ENCODE data around the gene PRTFDC1. TPM values are rescaled to one million over a fixed set of nuclear protein-coding genes. Genes with fewer than 3 reads are reported as not detected.

Gene PRTFDC1
- total RNA-seq = 0.21 and 0.50 TPM in 2 replicates

GRCh38 chr10:24952143-24952706 lies at the start of gene PRTFDC1:
TSS of gene PRTFDC1 (minus strand) at chr10:24952606. CDS start at chr10:24952575, 31 bp downstream.
- Mint-ChIP-seq H3K9me3 (no peaks in the 10 kb centered on the region), H3K4me1 (peaks cover 21% of the 10 kb centered on the region), H3K4me3 (peak within 1 kb of the TSS; percentile 78), H3K27ac (peak within 1 kb of the TSS; percentile 82), H3K36me3 (ENCODE audit: low read depth) (no peaks in the 10 kb centered on the region), H3K27me3 (peaks cover 2% of the 10 kb centered on the region)
- intact Hi-C loops (cut with micrococcal nuclease) = loop anchor here (2.0 to 10.0 kb wide), 4 partner anchors 50 to 310 kb away; partner anchors contain the start of genes ENKUR and THNSL1
- peak; percentile 69 for DNase-seq

- no peak overlapping the region for H3K27ac Mint-ChIP-seq
- no peaks in the 10 kb centered on the region for H3K4me1 Mint-ChIP-seq
- H3K9me3 Mint-ChIP-seq = peaks cover 8% of the 10 kb centered on the region
- no peak for DNase-seq
- peaks cover 25% of the 10 kb centered on the region for H3K27me3 Mint-ChIP-seq
- H3K4me3 Mint-ChIP-seq = no peak overlapping the region
- intact Hi-C loops (cut with micrococcal nuclease) = no loop called here
- no peaks in the 10 kb centered on the region for H3K36me3 Mint-ChIP-seq (ENCODE audit: low read depth)
These were observed 45.6 kb upstream of the PRTFDC1 start for GRCh38 chr10:24998044-24998443.

GRCh38 chr10:24995072-24995471 lies 42.7 kb upstream of the PRTFDC1 start:
- Mint-ChIP-seq H3K4me1 (no peaks in the 10 kb centered on the region), H3K27ac (no peak overlapping the region), H3K9me3 (peaks cover 4% of the 10 kb centered on the region), H3K36me3 (ENCODE audit: low read depth) (no peaks in the 10 kb centered on the region), H3K27me3 (peaks cover 16% of the 10 kb centered on the region), H3K4me3 (no peak overlapping the region)
- DNase-seq = no peak
- intact Hi-C loops (cut with micrococcal nuclease) = no loop called here

GRCh38 chr10:24993237-24993958 lies 41.0 kb upstream of the PRTFDC1 start:
- Mint-ChIP-seq H3K4me3 (no peak overlapping the region), H3K36me3 (ENCODE audit: low read depth) (no peaks in the 10 kb centered on the region), H3K9me3 (no peaks in the 10 kb centered on the region), H3K27me3 (peaks cover 14% of the 10 kb centered on the region), H3K27ac (no peak overlapping the region), H3K4me1 (no peaks in the 10 kb centered on the region)
- no peak for DNase-seq
- intact Hi-C loops (cut with micrococcal nuclease) = no loop called here

- intact Hi-C loops (cut with micrococcal nuclease) = no loop called here
- DNase-seq = no peak
- Mint-ChIP-seq H3K36me3 (ENCODE audit: low read depth) (no peaks in the 10 kb centered on the region), H3K4me3 (no peak overlapping the region), H3K4me1 (no peaks in the 10 kb centered on the region), H3K9me3 (no peaks in the 10 kb centered on the region), H3K27me3 (peaks cover 12% of the 10 kb centered on the region), H3K27ac (no peak overlapping the region)
These were observed 40.2 kb upstream of the PRTFDC1 start for GRCh38 chr10:24992512-24993133.

- peaks cover 10% of the 10 kb centered on the region for H3K27me3 Mint-ChIP-seq
- intact Hi-C loops (cut with micrococcal nuclease) = no loop called here
- no peak for DNase-seq
- H3K36me3 Mint-ChIP-seq (ENCODE audit: low read depth) = no peaks in the 10 kb centered on the region
- no peak overlapping the region for H3K4me3 Mint-ChIP-seq
- no peaks in the 10 kb centered on the region for H3K4me1 Mint-ChIP-seq
- no peak overlapping the region for H3K27ac Mint-ChIP-seq
- H3K9me3 Mint-ChIP-seq = no peaks in the 10 kb centered on the region
These were observed 38.9 kb upstream of the PRTFDC1 start for GRCh38 chr10:24991298-24991697.

GRCh38 chr10:24989867-24990266 lies 37.5 kb upstream of the PRTFDC1 start:
- DNase-seq = no peak
- H3K27me3 Mint-ChIP-seq = peaks cover 10% of the 10 kb centered on the region
- H3K27ac Mint-ChIP-seq = no peak overlapping the region
- peaks cover 3% of the 10 kb centered on the region for H3K4me1 Mint-ChIP-seq
- H3K36me3 Mint-ChIP-seq (ENCODE audit: low read depth) = no peaks in the 10 kb centered on the region
- no peak overlapping the region for H3K4me3 Mint-ChIP-seq
- intact Hi-C loops (cut with micrococcal nuclease) = no loop called here
- no peaks in the 10 kb centered on the region for H3K9me3 Mint-ChIP-seq

- Mint-ChIP-seq H3K4me3 (no peak overlapping the region), H3K27me3 (peaks cover 9% of the 10 kb centered on the region), H3K4me1 (peaks cover 3% of the 10 kb centered on the region), H3K27ac (no peak overlapping the region), H3K9me3 (no peaks in the 10 kb centered on the region), H3K36me3 (ENCODE audit: low read depth) (no peaks in the 10 kb centered on the region)
- no peak for DNase-seq
- intact Hi-C loops (cut with micrococcal nuclease) = no loop called here
These were observed 36.6 kb upstream of the PRTFDC1 start for GRCh38 chr10:24988831-24989640.

- no peak for DNase-seq
- Mint-ChIP-seq H3K27ac (no peak overlapping the region), H3K4me3 (no peak overlapping the region), H3K36me3 (ENCODE audit: low read depth) (no peaks in the 10 kb centered on the region), H3K4me1 (peaks cover 11% of the 10 kb centered on the region), H3K9me3 (peaks cover 14% of the 10 kb centered on the region), H3K27me3 (peaks cover 4% of the 10 kb centered on the region)
- intact Hi-C loops (cut with micrococcal nuclease) = no loop called here
These were observed 32.5 kb upstream of the PRTFDC1 start for GRCh38 chr10:24984906-24985305.

GRCh38 chr10:24983946-24984345 lies 31.5 kb upstream of the PRTFDC1 start:
- DNase-seq = no peak
- Mint-ChIP-seq H3K4me3 (no peak overlapping the region), H3K4me1 (peaks cover 11% of the 10 kb centered on the region), H3K27ac (no peak overlapping the region), H3K36me3 (ENCODE audit: low read depth) (no peaks in the 10 kb centered on the region), H3K27me3 (peaks cover 5% of the 10 kb centered on the region), H3K9me3 (peaks cover 15% of the 10 kb centered on the region)
- intact Hi-C loops (cut with micrococcal nuclease) = no loop called here

- no peak for DNase-seq
- intact Hi-C loops (cut with micrococcal nuclease) = no loop called here
- peaks cover 9% of the 10 kb centered on the region for H3K27me3 Mint-ChIP-seq
- H3K36me3 Mint-ChIP-seq (ENCODE audit: low read depth) = no peaks in the 10 kb centered on the region
- peaks cover 11% of the 10 kb centered on the region for H3K4me1 Mint-ChIP-seq
- H3K9me3 Mint-ChIP-seq = peaks cover 15% of the 10 kb centered on the region
- no peak overlapping the region for H3K4me3 Mint-ChIP-seq
- no peak overlapping the region for H3K27ac Mint-ChIP-seq
These were observed 30.7 kb upstream of the PRTFDC1 start for GRCh38 chr10:24983130-24983529.

- Mint-ChIP-seq H3K4me1 (peaks cover 11% of the 10 kb centered on the region), H3K27me3 (peaks cover 10% of the 10 kb centered on the region), H3K36me3 (ENCODE audit: low read depth) (no peaks in the 10 kb centered on the region), H3K27ac (no peak overlapping the region), H3K9me3 (peaks cover 15% of the 10 kb centered on the region), H3K4me3 (no peak overlapping the region)
- intact Hi-C loops (cut with micrococcal nuclease) = no loop called here
- no peak for DNase-seq
These were observed 30.1 kb upstream of the PRTFDC1 start for GRCh38 chr10:24982319-24983112.

- H3K27me3 Mint-ChIP-seq = peaks cover 10% of the 10 kb centered on the region
- no peak overlapping the region for H3K27ac Mint-ChIP-seq
- intact Hi-C loops (cut with micrococcal nuclease) = no loop called here
- H3K9me3 Mint-ChIP-seq = peaks cover 15% of the 10 kb centered on the region
- no peak overlapping the region for H3K4me3 Mint-ChIP-seq
- H3K4me1 Mint-ChIP-seq = peaks cover 11% of the 10 kb centered on the region
- H3K36me3 Mint-ChIP-seq (ENCODE audit: low read depth) = no peaks in the 10 kb centered on the region
- no peak for DNase-seq
These were observed 28.8 kb upstream of the PRTFDC1 start for GRCh38 chr10:24981161-24981710.
